Measurements from ENCODE around the gene IRF2.

Gene IRF2

DNA sequence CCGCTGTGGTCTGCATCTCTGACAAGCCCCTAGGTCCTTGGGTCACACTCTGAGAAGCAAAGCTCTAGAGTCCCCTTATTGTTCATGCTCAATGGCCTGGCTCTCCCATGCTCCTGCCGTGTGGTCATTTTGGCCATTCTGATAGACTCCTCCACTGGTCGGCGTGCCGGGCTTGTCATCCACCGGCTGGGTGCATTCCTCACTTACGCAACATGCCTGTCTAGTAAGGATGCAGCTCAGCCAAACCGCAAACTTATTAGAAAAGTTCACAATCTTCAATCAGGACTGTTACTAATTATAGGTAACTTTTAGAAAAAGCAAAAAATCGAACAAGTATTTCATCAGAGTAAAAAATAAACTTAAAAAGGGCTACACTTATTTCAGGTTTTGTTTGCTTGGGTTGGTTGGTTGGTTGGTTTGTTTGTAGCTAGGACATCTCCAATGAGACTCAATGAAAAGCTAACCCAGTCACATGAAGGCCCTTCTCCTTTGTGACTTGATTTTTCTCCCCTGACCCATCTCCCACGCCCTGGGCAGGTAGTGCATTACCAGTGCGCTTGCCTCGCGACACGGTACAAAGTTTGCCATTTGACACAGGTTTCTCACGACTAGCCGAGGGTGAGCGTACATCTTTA lies 41.0 kb downstream of the IRF2 start:
- DNase-seq (ENCODE audit: low read depth in 1 of 2, low spot score in 1 of 2) = no peak

DNA sequence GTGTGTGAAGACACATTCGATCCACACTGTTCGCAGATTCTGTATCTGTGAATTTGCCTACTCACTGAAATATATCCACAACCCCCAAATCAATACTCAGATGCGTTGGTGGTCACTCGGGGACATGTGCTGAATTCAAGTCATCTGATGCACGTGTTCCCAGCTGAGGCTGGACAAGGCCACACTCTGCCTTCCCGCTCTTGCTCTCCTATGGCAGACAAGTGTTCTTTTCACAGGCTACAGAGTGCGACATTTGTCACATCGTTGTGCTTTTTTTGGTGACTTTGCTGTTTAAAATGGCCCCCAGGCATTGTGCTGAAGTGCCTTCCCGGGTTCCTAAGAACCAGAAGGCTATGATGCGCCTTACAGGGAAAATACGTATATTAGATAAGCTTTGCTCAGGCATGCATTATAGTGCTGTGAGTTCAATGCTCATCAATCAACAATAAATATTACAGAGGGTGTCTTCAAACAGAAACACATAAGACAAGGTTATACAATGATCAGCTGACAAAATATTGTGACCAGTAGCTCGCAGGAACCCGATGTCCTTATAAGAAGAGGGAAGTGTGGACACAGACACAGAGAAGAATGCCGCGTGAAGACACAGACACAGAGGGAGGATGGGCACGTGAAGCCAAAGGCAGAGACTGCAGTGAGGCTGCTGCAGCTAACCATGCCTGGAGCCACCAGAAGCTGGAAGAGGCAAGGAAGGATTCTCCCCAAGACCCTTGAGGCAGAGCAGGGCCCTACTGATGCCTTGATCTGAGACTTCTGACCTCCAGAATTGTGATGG lies 42.0 kb downstream of the IRF2 start:
- DNase-seq (ENCODE audit: low read depth in 1 of 2, low spot score in 1 of 2) = no peak

DNA sequence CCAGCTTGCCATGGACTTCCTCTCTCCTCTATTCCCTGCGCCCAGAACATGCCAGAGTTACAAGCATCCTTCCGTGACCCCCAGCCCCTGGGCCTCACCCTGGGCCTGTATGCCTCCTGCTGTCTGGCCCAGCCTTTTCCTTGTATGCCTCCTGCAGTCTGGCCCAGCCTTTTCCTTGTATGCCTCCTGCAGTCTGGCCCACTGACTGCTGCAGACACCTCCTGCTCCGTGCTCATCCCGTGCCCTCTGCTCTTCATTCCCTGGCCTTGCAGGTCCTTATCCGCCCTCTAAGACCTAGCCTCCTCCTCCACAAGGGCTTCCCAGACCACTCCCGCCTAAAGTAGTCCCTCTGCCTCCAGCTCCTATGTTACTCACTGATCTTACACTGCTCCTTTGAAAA lies 44.2 kb downstream of the IRF2 start:
- no peak for DNase-seq (ENCODE audit: low read depth in 1 of 2, low spot score in 1 of 2)

DNA sequence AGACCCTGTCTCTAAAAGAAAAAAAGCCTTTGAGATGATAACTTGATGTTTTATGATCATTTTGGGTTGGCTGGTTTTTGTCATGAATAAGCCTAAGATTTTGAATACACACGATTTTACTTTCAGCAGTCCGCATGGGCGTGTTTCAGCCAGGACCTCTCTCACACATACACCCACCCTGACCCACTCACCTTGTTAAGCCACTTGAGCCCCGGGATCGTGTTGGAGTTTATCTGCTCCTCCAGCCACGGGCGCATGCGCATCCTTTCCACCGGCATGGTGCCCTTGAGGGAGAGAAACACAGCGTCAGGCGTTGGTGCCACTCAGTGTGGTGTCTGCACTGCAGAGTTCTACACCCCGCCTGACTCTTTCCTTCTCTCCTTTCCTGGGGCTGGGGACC lies 45.6 kb downstream of the IRF2 start:
- DNase-seq (ENCODE audit: low read depth in 1 of 2, low spot score in 1 of 2) = no peak

DNA sequence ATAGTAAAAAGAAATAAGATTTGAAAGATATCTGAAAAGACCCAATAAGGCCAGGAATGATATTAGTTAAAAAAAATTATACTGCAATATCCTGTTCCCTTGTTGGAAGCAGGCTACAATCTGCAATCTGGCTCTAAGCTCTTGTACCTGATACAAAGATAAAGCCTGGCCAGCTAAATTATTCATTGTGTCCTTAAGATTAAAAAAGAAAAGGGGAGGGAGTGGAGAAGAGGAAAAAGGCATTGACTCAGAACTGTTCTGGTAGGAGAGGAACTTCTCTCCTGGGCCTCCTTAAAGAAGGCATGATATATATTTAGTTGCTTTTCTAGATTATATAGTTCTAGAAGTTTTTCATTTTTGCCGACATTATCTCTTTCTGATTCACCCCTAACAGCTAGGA lies 46.7 kb downstream of the IRF2 start:
- DNase-seq (ENCODE audit: low read depth in 1 of 2, low spot score in 1 of 2) = no peak

DNA sequence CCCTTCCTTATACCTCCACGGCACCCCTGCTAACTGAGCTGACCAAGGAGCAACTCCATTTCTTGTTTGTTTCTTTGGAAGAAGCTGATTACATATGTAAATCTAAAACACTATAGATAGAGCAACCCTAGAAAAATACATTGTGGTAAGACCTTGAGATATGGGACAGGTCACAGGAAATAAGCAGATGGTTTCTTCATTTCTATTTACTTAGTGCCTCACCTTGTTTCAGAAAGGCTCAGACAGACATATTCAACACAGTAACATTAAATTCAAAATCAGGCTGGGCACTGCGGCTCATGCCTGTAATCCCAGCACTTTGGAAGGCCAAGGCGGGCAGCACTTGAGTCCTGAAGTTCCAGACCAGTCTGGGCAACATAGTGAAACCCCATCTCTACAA lies 47.3 kb downstream of the IRF2 start:
- DNase-seq (ENCODE audit: low read depth in 1 of 2, low spot score in 1 of 2) = no peak

GRCh38 chr4:184424993-184425758 lies 49.2 kb downstream of the IRF2 start:
- no peak for DNase-seq (ENCODE audit: low read depth in 1 of 2, low spot score in 1 of 2)

DNA sequence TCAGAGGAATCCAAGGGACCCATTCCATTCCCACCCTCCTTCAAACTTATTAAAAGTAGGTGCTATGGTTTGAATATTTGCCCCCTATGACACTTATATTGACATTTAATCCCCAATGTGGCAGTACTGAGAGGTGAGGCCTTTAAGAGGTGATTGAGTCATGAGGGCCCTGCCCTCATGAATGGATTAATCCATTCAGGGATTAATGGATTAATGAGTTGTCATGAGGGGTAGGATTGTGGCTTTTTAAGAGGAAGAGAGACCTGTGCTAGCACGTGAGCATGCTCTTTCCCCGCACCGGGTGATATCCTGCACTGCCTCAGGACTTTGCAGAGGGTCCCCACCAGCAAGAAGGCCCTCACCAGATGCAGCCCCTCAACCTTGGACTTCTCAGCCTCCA lies 50.1 kb downstream of the IRF2 start:
- no peak for DNase-seq (ENCODE audit: low read depth in 1 of 2, low spot score in 1 of 2)

DNA sequence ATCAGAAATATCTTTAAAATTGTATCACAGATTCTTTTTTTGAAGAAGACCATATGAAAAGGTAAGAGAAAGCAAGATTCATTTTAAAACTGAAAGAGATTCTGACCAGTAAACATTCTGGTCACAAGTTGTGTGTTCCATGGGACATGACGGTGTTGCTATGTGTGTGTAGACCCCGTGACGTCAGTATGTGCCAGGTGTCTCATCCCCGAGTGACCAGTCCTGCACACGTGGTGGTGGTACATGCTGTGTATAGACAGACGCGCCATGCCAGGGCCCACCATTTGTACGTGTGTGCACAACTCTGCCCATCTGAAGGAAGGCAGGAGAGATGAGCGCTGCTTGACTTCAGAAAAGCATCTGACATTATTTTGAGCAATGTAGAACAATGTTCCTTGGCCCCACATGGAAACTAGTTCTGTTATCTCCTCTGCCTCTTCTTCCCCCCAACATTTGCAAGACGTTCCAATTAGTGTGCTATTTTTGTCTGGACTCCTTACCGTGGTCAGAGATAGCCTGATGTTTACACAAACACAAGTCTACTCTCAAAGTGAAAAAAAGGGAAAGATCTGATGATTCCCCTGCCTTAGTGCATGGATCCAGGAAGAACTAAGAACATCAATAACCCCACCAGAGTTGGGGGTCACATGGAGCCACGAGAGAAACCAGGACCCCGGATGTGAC lies 51.2 kb downstream of the IRF2 start:
- DNase-seq (ENCODE audit: low read depth in 1 of 2, low spot score in 1 of 2) = no peak

DNA sequence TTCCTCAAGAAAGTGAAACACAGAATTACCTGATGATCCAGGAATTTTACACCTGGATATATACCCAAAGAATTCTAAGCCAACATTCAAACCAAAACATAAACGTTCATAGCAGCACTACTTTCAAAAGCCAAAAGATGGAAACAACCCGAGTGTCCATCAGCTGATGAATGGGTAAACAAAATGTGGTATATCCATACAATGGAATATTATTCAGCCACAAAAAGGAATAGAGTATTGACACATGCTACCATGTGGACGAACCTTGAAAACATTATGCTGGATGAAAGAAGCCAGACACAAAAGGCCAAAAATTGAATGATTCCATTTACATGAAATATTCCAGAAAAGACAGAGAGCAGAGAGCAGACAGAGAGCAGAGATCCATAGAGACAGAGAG lies 52.0 kb downstream of the IRF2 start:
- DNase-seq (ENCODE audit: low read depth in 1 of 2, low spot score in 1 of 2) = no peak

- no peak for DNase-seq (ENCODE audit: low read depth in 1 of 2, low spot score in 1 of 2)
These were observed 52.7 kb downstream of the IRF2 start for GRCh38 chr4:184421533-184422155.

DNA sequence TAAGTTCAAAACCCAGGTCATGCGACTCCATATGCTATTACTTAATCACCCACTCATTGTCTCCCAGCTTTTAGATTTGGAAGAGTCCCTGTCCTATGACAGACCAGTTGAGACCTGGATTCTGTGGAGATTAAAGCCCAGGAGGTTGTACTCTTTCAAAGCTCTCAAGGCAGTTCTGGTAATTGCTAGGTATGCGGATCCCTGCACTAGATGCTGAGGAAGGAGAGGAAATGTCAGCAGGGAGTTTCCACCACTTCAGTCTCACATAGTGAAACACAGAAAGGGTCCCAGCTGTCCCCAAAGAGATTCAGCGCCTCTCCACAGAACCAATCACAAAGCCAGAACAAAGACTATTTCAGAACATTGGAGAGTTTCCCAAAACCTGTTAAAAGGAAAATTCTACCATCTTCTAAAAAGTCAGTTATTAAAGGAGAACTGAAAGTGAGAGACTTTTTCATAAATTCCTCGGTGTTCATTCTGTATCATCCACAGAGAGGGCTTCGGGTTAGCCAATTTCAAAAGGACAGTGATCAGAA lies 53.4 kb downstream of the IRF2 start:
- DNase-seq (ENCODE audit: low read depth in 1 of 2, low spot score in 1 of 2) = no peak

- no peak for DNase-seq (ENCODE audit: low read depth in 1 of 2, low spot score in 1 of 2)
These were observed 53.9 kb downstream of the IRF2 start for GRCh38 chr4:184420402-184420801.

- no peak for DNase-seq (ENCODE audit: low read depth in 1 of 2, low spot score in 1 of 2)
These were observed 54.4 kb downstream of the IRF2 start for GRCh38 chr4:184419976-184420375.

GRCh38 chr4:184417802-184418511 lies 56.4 kb downstream of the IRF2 start:
- DNase-seq (ENCODE audit: low read depth in 1 of 2, low spot score in 1 of 2) = no peak

DNA sequence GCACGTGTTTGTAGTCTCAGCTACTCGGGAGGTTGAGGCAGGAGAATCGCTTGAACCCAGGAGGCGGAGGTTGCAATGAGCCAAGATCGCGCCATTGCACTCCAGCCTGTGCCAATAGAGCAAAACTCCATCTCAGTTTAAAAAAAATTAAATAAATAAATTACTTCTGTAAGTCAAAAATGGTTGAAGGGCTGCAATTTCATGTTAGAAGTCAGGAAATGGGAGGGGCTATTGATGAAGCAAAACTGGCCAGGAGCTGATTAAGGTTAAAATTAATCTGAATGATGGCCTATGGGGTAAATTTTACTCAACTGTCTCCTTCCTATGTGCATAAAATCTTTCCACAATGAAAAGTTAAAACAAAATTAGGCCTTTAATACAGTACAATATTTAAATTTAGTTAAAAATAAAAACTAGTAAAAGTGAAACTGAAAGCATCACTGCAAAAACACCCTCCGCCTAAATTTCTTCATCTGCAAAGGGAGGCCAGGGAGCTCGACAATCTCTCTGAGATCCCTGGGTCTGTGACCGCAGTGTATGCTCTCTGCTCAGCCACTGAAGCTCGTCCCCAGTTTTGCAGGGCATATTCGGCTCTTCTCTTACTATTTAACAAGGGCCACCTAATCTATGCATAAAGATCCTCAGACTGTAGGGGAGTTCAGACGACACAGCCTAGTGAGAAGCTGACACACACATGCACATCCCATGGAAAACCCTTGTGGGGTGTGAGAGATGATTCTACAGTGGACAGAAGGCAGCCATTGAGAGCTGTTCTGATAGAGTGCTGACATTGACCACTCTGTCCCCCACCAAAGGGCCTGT lies 57.2 kb downstream of the IRF2 start:
- DNase-seq (ENCODE audit: low read depth in 1 of 2, low spot score in 1 of 2) = peak in 1 of 2 donors; percentile 8

DNA sequence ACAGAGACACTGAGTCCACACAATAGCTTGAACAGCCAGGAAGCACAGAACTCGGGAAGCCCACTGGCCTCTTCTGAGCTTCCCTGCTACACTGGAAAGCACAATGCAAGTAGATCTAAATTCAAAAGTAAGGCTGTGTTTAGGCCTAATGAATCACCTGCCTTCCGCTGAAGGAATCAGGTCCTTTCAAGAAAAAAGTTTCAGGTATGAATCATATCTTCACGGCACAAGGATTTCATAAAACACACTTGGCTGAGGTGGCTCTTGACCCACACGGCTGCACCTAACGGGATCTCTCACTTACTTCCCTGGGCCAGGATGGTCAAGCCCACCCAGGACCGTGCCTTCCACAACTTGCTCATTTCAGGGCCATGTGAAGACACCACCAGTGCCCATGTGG lies 59.3 kb downstream of the IRF2 start:
- DNase-seq (ENCODE audit: low read depth in 1 of 2, low spot score in 1 of 2) = no peak

DNA sequence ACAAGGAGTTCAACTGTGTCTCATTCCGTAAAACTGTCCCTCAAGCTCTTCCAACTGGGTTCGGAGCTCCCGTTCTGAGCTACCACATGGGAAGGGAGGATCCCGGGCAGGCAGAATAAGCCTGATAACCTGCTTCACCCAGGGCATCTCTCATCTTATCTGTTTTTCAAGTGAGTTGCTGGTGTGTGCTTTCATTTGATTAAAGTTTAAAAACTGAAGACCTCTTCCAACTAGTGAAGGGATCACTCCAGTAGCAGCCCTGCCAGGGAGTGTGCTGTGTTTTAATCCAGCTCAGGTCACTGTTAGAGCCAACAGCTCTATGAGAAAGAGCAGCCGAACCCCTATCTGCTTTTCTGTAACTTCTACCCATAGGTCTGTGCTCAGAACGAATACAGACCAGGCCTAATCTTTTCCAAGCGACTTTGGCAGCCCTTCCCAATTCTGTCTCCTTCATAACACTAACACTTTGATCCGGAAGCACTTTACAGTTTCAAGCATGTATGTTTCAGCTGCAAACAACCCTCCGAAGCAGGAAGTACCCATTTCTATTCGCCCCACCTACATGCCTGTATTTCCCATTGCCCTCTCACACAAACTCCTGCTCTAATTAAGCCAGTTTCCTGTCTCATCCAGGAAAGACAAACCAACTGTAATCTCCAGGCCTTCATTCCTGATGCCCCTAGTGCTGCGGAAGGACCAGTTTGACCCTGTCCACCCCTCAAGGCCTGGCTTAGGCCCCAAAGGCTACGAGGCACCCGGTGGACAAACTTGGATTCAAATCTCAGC lies 60.9 kb downstream of the IRF2 start:
- no peak for DNase-seq (ENCODE audit: low read depth in 1 of 2, low spot score in 1 of 2)

GRCh38 chr4:184410748-184411147 lies 63.6 kb downstream of the IRF2 start:
- DNase-seq (ENCODE audit: low read depth in 1 of 2, low spot score in 1 of 2) = no peak

Measured in stimulated activated CD4-positive, alpha-beta T cell treated with anti-CD3 and anti-CD28 coated beads, Interleukin-15, amount 100 ng/mL, for 1 hour (primary cell).